MM.1S (cell line): ENCODE data around the gene FHIT.

Experiments used
- DNase-seq: peaks from one replicate; pipeline ENCODE4 v3.0.0-alpha.2; 2015
- H2AFZ ChIP-seq: fragments of 300-600 bp; sonication (generic); 2 replicates; pipeline ENCODE4 v1.6.0; 2016; ENCODE audit warnings: antibody characterized with exemption, low read length
- H3F3A ChIP-seq: fragments of 300-600 bp; sonication (generic); 2 replicates; pipeline ENCODE4 v1.6.1; 2016; ENCODE audit warnings: mild to moderate bottlenecking, antibody characterized with exemption, low read length, moderate library complexity, mixed read lengths; ENCODE audit not compliant: insufficient read depth
- H3K27ac ChIP-seq: fragments of 300-600 bp; sonication (generic); 2 replicates; pipeline ENCODE4 v1.5.1; 2016; ENCODE audit warnings: mild to moderate bottlenecking, low read length
- H3K27me3 ChIP-seq: fragments of 300-600 bp; sonication (generic); replicated peaks from 2 replicates; pipeline ENCODE4 v1.6.0; 2016; ENCODE audit warnings: low read length; ENCODE audit not compliant: insufficient read depth
- H3K36me3 ChIP-seq: fragments of 300-600 bp; sonication (generic); replicated peaks from 2 replicates; pipeline ENCODE4 v1.6.1; 2016; ENCODE audit warnings: mild to moderate bottlenecking, low read length, mixed read lengths; ENCODE audit not compliant: insufficient read depth
- H3K4me1 ChIP-seq: fragments of 300-600 bp; sonication (generic); 2 replicates; pipeline ENCODE4 v1.6.1; 2016; ENCODE audit warnings: low read length, mixed read lengths
- H3K4me2 ChIP-seq: fragments of 300-600 bp; sonication (generic); 2 replicates; pipeline ENCODE4 v1.6.0; 2016; ENCODE audit warnings: low read depth, low read length
- H3K4me3 ChIP-seq: fragments of 300-600 bp; sonication (generic); 2 replicates; pipeline ENCODE4 v1.5.1; 2016; ENCODE audit warnings: low read length, mixed read lengths
- H3K79me2 ChIP-seq: fragments of 300-600 bp; sonication (generic); 2 replicates; pipeline ENCODE4 v1.6.1; 2016; ENCODE audit warnings: mixed run types, low read length, mixed read lengths
- H3K9ac ChIP-seq: fragments of 300-600 bp; sonication (generic); 2 replicates; pipeline ENCODE4 v1.6.1; 2016; ENCODE audit warnings: low read length, mixed read lengths
- H3K9me2 ChIP-seq: fragments of 300-600 bp; sonication (generic); replicated peaks from 2 replicates; pipeline ENCODE4 v1.6.1; 2016; ENCODE audit warnings: mild to moderate bottlenecking, low read length, mixed read lengths; ENCODE audit not compliant: insufficient read depth
- H3K9me3 ChIP-seq: fragments of 300-600 bp; sonication (generic); replicated peaks from 2 replicates; pipeline ENCODE4 v1.6.1; 2016; ENCODE audit warnings: mild to moderate bottlenecking, low read length, mixed read lengths; ENCODE audit not compliant: insufficient read depth
- H4K20me1 ChIP-seq: fragments of 300-600 bp; sonication (generic); 2 replicates; pipeline ENCODE4 v1.6.1; 2016; ENCODE audit warnings: mild to moderate bottlenecking, low read length, moderate library complexity, mixed read lengths; ENCODE audit not compliant: insufficient read depth
- CTCF ChIP-seq: fragments of 300-600 bp; sonication (generic); IDR thresholded peaks from 2 replicates; pipeline ENCODE4 v1.5.1; 2016; ENCODE audit warnings: antibody characterized with exemption, low read length, mixed read lengths
- EZH2 ChIP-seq: fragments of 300-600 bp; sonication (generic); optimal IDR thresholded peaks from 2 replicates; pipeline ENCODE3; 2017; ENCODE audit warnings: low read depth, mild to moderate bottlenecking, antibody characterized with exemption, low read length, mixed read lengths
- EZH2phosphoT487 ChIP-seq: fragments of 300-600 bp; sonication (generic); IDR thresholded peaks from 2 replicates; pipeline ENCODE4 v1.6.1; 2018; ENCODE audit warnings: antibody characterized with exemption, low read length

Gene FHIT

GRCh38 chr3:60025096-60026050 is 1225.9 kb downstream of the FHIT start:
- no peak overlapping the region for H3K4me2 ChIP-seq
- H3K9me2 ChIP-seq: no peaks in the 10 kb centered on the region
- H3K4me1 ChIP-seq: no peaks in the 10 kb centered on the region
- no peaks in the 10 kb centered on the region for H3K36me3 ChIP-seq
- H2AFZ ChIP-seq: no peak overlapping the region
- no peaks in the 10 kb centered on the region for H3K9me3 ChIP-seq
- H3K79me2 ChIP-seq: no peaks in the 10 kb centered on the region
- no peaks in the 10 kb centered on the region for H4K20me1 ChIP-seq
- no peak overlapping the region for H3K9ac ChIP-seq
- H3F3A ChIP-seq: no peaks in the 10 kb centered on the region
- TF ChIP-seq CTCF (no peak), EZH2phosphoT487 (no peak), EZH2 (no peak)
- H3K27me3 ChIP-seq: no peaks in the 10 kb centered on the region
- H3K4me3 ChIP-seq: no peak overlapping the region
- no peak overlapping the region for H3K27ac ChIP-seq
- no peak for DNase-seq

GRCh38 chr3:60024400-60024799 is 1226.9 kb downstream of the FHIT start:
- TF ChIP-seq EZH2 (no peak), EZH2phosphoT487 (no peak), CTCF (no peak)
- no peaks in the 10 kb centered on the region for H3K9me3 ChIP-seq

GRCh38 chr3:60023189-60023588 is 1228.1 kb downstream of the FHIT start:
- no peak overlapping the region for H2AFZ ChIP-seq
- no peak overlapping the region for H3K4me3 ChIP-seq
- H3K9me3 ChIP-seq: no peaks in the 10 kb centered on the region
- no peaks in the 10 kb centered on the region for H4K20me1 ChIP-seq
- H3K9me2 ChIP-seq: no peaks in the 10 kb centered on the region
- TF ChIP-seq EZH2phosphoT487: no peak
- TF ChIP-seq CTCF: no peak
- no peak for TF ChIP-seq EZH2
- no peaks in the 10 kb centered on the region for H3K27me3 ChIP-seq
- H3K27ac ChIP-seq: no peak overlapping the region
- no peaks in the 10 kb centered on the region for H3K79me2 ChIP-seq
- no peaks in the 10 kb centered on the region for H3K36me3 ChIP-seq
- no peaks in the 10 kb centered on the region for H3F3A ChIP-seq
- no peak for DNase-seq
- no peaks in the 10 kb centered on the region for H3K4me1 ChIP-seq
- no peak overlapping the region for H3K4me2 ChIP-seq
- H3K9ac ChIP-seq: no peak overlapping the region

More at GRCh38 chr3:60024400-60024799, 1226.9 kb downstream of the FHIT start:
- H4K20me1 ChIP-seq: no peaks in the 10 kb centered on the region
- no peak overlapping the region for H3K4me2 ChIP-seq
- no peak overlapping the region for H2AFZ ChIP-seq
- no peaks in the 10 kb centered on the region for H3F3A ChIP-seq
- no peak overlapping the region for H3K9ac ChIP-seq
- no peaks in the 10 kb centered on the region for H3K36me3 ChIP-seq
- H3K4me1 ChIP-seq: no peaks in the 10 kb centered on the region
- no peak for DNase-seq
- H3K9me2 ChIP-seq: no peaks in the 10 kb centered on the region
- no peak overlapping the region for H3K4me3 ChIP-seq
- H3K79me2 ChIP-seq: no peaks in the 10 kb centered on the region
- no peak overlapping the region for H3K27ac ChIP-seq
- H3K27me3 ChIP-seq: no peaks in the 10 kb centered on the region
